PFSK-1 (cell line): ENCODE measurements around the gene RIN3.

Source experiments
- FOXP2 ChIP-seq: optimal IDR thresholded peaks from 2 replicates; pipeline ENCODE3; 2011; ENCODE audit warnings: borderline replicate concordance, control low read depth, inconsistent platforms; ENCODE audit not compliant: insufficient read depth; ENCODE audit errors: extremely low read length, extremely low read depth
- POLR2AphosphoS5 ChIP-seq: IDR thresholded peaks from 2 replicates; pipeline ENCODE4 v1.6.1; 2012; ENCODE audit warnings: low read depth, mild to moderate bottlenecking, control low read depth, low read length, moderate library complexity
- REST ChIP-seq, 2 experiments: IDR thresholded peaks; 2 replicates each; pipeline versions ENCODE4 v1.6.1 to v1.8.0; 2011 to 2012; ENCODE audit warnings: low read depth in 2 of 2, low read length in 2 of 2, control low read depth in 1 of 2, inconsistent platforms in 1 of 2, mild to moderate bottlenecking in 1 of 2, moderate library complexity in 1 of 2; ENCODE audit not compliant: insufficient read depth in 1 of 2
- SIN3A ChIP-seq: IDR thresholded peaks from 2 replicates; pipeline ENCODE4 v1.6.1; 2012; ENCODE audit warnings: mild to moderate bottlenecking, low read length, moderate library complexity, borderline replicate concordance; ENCODE audit not compliant: insufficient read depth
- TAF1 ChIP-seq: IDR thresholded peaks from 2 replicates; pipeline ENCODE4 v1.6.1; 2012; ENCODE audit warnings: low read length, control low read depth, borderline replicate concordance; ENCODE audit not compliant: insufficient read depth

The RIN3 gene

GRCh38 chr14:92466059-92466458 is 47.5 kb upstream of the RIN3 start:
- TF ChIP-seq POLR2AphosphoS5 (no peak), FOXP2 (no peak), SIN3A (no peak), REST (IDR thresholded peaks at IDR 0.05; ENCODE audit: insufficient read depth in 1 of 2, low read depth in 2 of 2, low read length in 2 of 2) (no peak), TAF1 (no peak)

GRCh38 chr14:92469515-92469914 is 44.1 kb upstream of the RIN3 start:
- TF ChIP-seq POLR2AphosphoS5 (no peak), FOXP2 (no peak), REST (IDR thresholded peaks at IDR 0.05; ENCODE audit: insufficient read depth in 1 of 2, low read depth in 2 of 2, low read length in 2 of 2) (no peak), TAF1 (no peak), SIN3A (no peak)

GRCh38 chr14:92470215-92470614 is 43.4 kb upstream of the RIN3 start:
- TF ChIP-seq TAF1 (no peak), POLR2AphosphoS5 (no peak), REST (IDR thresholded peaks at IDR 0.05; ENCODE audit: insufficient read depth in 1 of 2, low read depth in 2 of 2, low read length in 2 of 2) (no peak), FOXP2 (no peak), SIN3A (no peak)

- TF ChIP-seq SIN3A = no peak
- TF ChIP-seq FOXP2 = no peak
Measured at GRCh38 chr14:92470811-92471210, 42.8 kb upstream of the RIN3 start.

- TF ChIP-seq SIN3A (no peak), REST (IDR thresholded peaks at IDR 0.05; ENCODE audit: insufficient read depth in 1 of 2, low read depth in 2 of 2, low read length in 2 of 2) (no peak), FOXP2 (no peak), TAF1 (no peak), POLR2AphosphoS5 (no peak)
Measured at GRCh38 chr14:92471919-92472318, 41.7 kb upstream of the RIN3 start.
